LNCaP clone FGC (cell line): ENCODE measurements around the gene SLC16A3.

Source experiments
- DNase-seq: peaks from one replicate; pipeline ENCODE4 v3.0.0-alpha.2; 2011; ENCODE audit warnings: low read depth
- H3K4me3 ChIP-seq: 2 replicates; pipeline ENCODE4 v1.5.1; 2011; ENCODE audit warnings: mild to moderate bottlenecking, low read depth, low read length, control low read depth
- TF ChIP-seq, protein P1 (sequence below): IDR thresholded peaks from 2 replicates; pipeline ENCODE4 v1.5.1; 2012; ENCODE audit warnings: mild to moderate bottlenecking; ENCODE audit not compliant: control insufficient read depth, insufficient read depth; ENCODE audit errors: extremely low read depth

Gene SLC16A3

DNA sequence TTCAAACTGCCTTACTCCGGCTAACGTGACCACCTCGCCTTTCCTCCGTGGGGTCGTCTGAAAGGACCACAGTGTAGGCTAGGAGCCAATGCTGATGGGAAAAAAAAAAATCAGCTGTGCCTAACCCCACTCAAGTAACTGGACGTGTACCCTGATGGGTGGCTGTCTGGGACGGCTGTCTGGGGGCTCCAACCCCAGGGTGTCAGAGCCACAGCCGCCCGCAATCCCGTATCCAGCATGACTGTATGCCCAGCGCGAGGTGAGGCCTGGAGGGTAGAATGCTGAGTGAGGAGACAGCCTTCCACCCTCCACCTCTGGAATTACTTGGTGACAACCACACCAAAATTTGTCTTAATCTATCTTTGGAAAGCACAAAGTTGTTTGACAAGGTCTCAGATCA, 41.8 kb downstream of the SLC16A3 start:
- TF ChIP-seq, protein P1, sequence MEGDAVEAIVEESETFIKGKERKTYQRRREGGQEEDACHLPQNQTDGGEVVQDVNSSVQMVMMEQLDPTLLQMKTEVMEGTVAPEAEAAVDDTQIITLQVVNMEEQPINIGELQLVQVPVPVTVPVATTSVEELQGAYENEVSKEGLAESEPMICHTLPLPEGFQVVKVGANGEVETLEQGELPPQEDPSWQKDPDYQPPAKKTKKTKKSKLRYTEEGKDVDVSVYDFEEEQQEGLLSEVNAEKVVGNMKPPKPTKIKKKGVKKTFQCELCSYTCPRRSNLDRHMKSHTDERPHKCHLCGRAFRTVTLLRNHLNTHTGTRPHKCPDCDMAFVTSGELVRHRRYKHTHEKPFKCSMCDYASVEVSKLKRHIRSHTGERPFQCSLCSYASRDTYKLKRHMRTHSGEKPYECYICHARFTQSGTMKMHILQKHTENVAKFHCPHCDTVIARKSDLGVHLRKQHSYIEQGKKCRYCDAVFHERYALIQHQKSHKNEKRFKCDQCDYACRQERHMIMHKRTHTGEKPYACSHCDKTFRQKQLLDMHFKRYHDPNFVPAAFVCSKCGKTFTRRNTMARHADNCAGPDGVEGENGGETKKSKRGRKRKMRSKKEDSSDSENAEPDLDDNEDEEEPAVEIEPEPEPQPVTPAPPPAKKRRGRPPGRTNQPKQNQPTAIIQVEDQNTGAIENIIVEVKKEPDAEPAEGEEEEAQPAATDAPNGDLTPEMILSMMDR: no peak
- H3K4me3 ChIP-seq: no peak overlapping the region
- no peak for DNase-seq

DNA sequence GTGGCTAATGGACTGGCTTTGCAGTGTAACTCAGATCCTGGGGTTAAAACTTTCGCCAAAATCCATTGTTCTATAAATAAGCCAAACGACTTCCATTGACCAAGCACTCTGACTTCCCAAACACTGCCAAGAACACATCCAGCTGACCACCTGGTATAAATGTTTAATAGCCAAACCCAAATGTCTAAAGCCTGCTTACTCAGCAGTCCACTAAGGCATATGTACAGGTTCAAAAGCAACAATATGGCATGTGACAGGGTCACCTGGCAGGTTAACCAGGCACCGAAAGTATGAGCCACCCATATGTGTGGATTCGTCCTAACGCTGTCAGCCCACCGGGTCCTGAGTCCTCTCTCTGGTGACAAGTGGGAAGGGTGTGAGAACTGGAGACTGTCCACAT, 42.6 kb downstream of the SLC16A3 start:
- TF ChIP-seq, protein P1: no peak
- peak overlapping the region; percentile 64; the same call in 1 of the 2 replicates for H3K4me3 ChIP-seq
- DNase-seq: no peak

DNA sequence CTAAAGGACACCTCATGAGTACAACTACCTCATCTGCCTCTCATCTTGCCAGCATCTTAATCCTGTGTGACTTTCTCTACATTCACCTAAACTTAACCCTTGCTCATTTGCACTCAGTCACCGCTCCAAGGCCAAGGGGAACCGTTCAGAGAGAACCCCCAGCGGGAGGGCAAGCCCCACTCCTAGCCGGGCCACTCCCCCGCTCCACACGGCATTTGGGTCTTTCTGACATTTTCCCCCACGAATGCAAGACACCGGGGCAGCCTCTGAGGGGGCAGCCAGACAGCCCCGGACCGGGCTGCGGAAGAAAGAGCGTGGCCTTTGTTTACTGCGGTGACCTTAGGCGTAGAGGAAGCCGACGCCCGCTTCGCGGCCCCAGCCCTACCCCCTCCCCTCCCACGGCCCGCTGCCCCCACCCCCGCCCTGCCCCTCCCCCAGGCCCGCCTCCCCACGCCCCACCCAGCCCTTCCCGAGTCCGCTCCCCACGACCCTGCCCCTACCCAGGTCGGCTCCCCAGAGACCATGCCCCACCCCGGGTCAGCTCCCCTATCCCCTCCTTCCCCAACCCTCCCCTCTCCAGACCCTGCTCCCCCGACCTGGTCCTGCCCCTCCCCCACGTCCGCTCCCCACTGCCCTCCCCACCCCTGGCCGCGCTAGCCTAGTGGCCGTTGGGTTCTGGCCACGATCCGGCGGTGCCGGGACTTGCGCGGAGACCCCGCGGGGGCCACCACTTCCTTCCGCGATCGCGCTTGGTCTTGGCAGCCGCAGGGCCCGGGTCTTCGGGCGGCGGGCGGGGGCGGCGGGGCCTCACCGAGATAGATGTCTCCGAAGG, 43.9 kb downstream of the SLC16A3 start:
- TF ChIP-seq, protein P1: no peak
- DNase-seq: no peak
- peak overlapping the region; percentile 64 for H3K4me3 ChIP-seq

DNA sequence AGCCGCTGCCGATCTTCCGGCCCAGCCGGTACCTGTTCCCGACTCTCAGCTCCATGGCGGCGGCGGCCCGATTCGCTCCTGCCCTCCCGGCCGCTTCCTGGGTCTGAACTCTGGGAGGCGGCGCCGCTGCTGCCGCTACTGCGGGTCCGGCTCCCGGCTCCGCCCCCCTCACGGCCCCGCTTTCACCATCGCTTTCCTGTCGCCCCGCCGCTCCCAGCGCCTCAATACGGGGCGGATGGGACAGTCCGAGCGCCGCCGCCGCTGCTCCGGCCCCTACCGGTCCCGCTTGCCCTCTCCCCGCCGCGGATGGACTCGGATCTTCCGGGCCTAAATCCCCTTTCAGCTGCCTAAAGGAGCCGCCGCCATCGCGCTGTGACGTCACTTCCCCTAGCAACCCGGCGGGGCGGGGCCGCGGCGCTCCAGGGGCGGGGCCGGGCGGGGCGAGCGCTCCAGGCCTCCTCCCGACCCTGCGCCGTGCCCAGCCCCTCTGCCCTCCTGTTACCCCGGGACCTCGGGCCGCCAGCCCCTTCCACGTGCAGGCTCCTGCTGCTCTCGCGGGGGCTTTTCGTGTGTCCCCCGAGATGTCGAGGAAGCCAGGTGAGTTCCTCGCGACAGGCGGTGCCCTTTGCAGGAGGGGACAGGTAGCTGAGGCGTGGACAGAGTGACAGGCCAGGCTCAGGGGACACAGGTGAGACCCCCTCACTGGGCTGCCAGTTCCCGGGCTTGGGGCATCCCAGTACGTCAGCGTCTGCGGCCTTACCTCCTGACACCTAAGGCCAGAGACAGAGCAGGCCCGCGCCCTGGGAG, 44.7 kb downstream of the SLC16A3 start, which contains the start of gene CSNK1D:
Gene CSNK1D, minus strand, starts transcription at position 374 of the 807 bp plus-strand sequence. Its CDS starts 319 bp downstream, at position 55.
- DNase-seq: no peak
- TF ChIP-seq, protein P1: no peak
- peak within 1 kb of the TSS; percentile 64 for H3K4me3 ChIP-seq

DNA sequence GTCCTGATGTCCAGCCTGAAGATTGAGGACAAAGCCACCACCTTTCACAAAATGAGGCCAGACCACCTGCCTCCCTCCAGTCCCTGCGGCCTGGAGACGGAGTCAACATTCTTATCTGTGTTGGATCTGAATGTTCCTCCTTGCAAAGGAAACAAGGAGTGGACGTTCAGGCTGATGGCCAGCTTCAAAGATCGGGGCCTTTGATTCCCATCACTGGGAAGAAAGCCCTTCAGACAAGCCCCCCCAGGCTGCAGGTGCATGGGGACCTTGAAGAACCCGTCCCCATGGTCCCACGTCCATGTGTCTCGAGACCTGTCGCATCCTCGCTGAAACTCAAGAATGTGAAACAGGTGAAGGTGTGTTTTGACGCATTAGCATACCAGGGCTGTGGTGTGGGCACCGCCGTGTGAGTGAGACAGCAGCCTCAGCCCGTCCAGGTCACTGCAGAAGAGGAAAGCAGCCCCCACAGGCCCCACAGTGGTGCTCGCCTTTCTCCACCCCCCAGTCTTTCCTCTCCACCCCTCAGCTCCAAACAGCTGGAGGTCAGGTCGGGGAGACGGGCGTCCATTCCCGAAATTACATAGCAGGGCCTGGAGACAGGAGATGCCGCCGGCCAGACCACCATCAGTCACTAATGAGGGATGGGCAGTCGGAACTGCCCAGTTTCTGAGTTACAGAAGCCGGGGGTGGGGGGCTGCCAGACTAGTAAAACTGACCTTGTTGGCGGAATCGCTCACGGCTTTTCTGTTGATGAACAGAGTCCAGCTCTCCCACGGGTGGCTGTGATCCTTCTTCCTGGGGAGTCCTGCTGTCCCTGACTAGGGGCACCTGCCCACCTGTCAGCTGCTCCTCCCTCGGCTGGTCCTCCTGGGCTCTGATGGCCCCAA, 45.5 kb downstream of the SLC16A3 start:
- DNase-seq: no peak
- H3K4me3 ChIP-seq: peak overlapping the region; percentile 64
- TF ChIP-seq, protein P1: no peak

DNA sequence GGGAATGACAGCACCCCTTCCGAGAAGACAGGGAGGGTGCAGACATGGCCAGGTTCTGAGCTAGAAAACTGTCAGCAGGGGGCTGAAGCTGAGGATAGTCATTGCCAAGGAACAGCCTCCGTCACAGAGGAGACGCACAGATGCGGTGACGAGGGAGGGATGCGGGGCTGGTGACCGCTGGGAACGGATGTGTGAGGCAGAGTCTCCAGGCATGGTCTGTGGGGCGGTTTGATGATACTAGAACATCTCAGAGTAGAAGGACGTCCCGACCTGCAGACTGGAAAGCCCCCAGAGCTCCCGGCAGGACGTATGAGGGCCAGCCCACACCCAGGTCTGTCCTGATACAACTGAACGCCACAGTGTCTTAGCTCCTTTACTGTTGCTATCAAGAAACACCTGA, 46.5 kb downstream of the SLC16A3 start:
- H3K4me3 ChIP-seq: no peak overlapping the region
- TF ChIP-seq, protein P1: no peak
- DNase-seq: no peak
